GM21576 (cell line): ENCODE results near the gene TTYH2.
"Not testable (repeated sequence)": the region's sequence is repeated elsewhere in the genome, so short reads cannot be mapped to it uniquely, and the experiment has no call there.

Experiments used
- ATAC-seq: cut with Tn5 transposase; IDR thresholded peaks from one replicate; pipeline ENCODE4 v1.9.1; 2021; ENCODE audit warnings: mild to moderate bottlenecking, moderate library complexity; ENCODE audit not compliant: unreplicated experiment

The TTYH2 gene

DNA sequence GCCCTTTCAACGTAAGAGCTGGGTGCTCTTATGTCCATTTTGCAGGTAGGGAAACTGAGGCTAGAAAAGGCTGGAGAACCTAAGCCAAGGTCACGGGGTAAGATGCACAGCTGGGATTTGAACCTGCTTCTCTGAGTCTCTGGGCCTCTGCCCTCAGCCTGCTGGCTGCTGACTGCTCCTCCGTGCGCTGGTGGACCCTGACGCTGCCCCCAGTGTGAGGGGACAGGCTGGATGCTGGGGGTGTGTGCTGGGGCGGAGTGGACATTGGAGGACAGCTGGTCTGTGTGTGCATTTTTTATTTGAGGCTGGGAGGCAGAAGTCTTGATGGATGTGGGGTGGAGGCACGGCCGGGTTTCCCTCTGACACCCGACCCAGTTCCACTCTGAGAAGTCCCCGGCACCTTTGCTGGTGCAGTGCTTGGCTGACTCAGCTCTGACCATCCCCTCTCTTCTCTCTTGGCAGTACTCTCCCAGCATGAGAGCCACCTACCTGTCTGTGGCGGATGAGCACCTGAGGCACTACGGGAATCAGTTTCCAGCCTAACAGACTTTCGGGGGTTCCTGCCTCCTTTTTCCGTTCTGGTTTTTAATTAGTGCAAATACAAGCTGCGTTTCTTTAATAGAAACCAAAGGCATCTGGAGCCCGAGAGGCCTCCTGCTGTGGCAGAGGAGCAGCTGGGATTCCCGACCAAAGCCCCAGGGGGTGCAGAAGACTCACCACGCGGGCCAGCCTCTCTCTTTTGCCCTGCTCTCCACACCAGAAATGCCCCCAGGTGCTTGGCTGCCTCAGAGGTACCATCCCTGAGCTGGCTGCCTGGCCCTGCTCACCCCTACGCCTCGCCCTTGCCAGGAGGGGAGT lies 46.5 kb downstream of the TTYH2 start:
- ATAC-seq = no peak

GRCh38 chr17:74260525-74260850 lies 47.1 kb downstream of the TTYH2 start:
- ATAC-seq = no peak

DNA sequence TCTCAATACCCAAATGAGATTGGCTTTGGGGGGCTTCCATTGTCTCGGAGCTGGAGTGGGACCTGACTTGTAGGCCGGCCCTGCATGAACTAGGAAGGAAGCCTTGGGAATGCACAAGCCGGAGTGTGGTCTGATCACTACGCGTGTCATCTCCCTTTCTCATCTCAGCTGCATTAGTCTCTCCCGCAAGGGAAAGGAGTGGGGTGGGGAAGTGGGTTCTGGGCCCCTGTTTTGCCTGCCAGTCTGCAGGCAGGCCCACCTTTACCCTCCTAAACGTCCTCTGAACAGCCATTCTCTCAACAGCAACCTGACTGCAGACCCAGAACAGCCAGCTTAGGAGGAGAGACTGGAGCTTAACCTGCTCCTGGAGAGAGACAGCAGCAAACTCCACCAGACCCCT lies 49.2 kb downstream of the TTYH2 start:
- no peak for ATAC-seq

DNA sequence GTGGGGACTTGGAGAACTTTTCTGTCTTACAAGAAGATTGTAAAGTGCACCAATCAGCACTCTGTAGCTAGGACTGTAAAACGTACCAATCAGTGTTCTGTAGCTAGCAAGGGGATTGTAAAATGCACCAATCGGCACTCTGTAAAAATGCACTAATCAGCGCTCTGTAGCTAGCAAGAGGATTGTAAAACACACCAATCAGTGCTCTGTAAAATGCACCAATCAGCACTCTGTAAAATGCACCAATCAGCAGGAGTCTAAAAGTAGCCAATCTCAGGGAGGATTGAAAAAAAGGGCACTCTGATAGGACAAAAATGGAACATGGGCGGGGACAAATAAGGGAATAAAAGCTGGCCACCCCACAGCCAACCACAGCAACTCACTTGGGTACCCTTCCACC lies 53.7 kb downstream of the TTYH2 start:
- not testable (repeated sequence) for ATAC-seq

- ATAC-seq = no peak
These were observed 54.2 kb downstream of the TTYH2 start for GRCh38 chr17:74267579-74267978.

DNA sequence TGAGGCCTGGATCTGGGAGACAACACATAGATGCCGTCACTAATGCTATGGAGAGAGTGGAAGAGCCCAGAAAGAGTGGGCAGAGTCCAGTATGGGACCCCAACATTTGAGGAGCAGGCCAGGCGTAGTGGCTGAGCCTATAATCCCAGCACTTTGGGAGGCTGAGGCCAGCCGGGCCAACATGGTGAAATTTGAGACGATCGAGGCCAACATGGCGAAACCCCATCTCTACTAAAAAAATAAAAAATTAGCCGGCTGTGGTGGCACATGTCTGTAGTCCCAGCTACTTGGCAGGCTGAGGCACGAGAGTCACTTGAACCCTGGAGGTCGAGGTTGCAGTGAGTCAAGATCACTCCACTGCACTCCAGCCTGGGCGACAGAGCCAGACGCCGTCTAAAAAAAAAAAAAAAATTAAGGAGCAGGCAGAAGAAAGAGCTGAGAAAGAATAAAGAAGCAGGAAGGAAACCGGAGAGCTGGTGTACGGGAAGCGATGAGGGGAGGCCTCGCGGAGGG lies 54.7 kb downstream of the TTYH2 start:
- no peak for ATAC-seq

GRCh38 chr17:74268558-74268957 lies 55.2 kb downstream of the TTYH2 start:
- ATAC-seq = no peak

GRCh38 chr17:74270333-74270732 lies 57.0 kb downstream of the TTYH2 start:
- no peak for ATAC-seq

- ATAC-seq = no peak
These were observed 57.9 kb downstream of the TTYH2 start for GRCh38 chr17:74271281-74271680.

DNA sequence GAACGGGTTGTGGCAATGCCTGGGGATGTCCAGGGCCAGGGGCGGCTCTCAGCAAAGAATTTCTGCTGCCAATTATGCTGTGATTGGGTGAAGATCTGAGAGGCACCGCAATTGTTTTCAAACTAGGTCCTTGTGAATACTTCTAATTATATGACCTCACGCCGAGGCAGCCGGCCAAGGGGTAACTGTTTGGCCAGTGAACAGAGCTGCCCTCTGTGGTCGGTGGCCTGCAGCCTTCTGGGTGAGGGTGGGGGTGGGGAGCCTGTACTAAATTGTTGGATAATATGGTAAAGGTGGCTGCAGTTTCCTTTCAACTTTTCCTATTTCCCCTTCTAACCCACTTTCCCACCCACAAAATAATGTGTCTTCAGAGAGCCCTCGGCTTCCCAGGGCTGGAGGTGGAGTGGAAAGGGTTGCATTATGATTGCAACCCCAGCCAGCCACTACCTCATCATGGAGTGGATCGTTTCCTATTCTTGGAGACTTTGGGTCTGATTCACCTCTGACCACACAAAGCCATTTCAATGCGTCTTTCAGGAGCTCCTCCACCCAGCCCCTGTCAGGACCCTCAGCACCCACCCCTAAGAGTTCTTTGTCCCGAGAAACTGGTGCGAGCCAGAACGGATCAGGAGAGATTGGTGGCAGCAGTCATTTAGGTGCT lies 58.7 kb downstream of the TTYH2 start:
- ATAC-seq = no peak

- no peak for ATAC-seq
These were observed 59.4 kb downstream of the TTYH2 start for GRCh38 chr17:74272731-74273201.

GRCh38 chr17:74274060-74274708 lies 60.8 kb downstream of the TTYH2 start, which contains the start of gene DNAI2:
Gene DNAI2, plus strand, starts transcription at chr17:74274234. Its CDS starts 7,584 bp downstream, at chr17:74281818.
- no peak for ATAC-seq

DNA sequence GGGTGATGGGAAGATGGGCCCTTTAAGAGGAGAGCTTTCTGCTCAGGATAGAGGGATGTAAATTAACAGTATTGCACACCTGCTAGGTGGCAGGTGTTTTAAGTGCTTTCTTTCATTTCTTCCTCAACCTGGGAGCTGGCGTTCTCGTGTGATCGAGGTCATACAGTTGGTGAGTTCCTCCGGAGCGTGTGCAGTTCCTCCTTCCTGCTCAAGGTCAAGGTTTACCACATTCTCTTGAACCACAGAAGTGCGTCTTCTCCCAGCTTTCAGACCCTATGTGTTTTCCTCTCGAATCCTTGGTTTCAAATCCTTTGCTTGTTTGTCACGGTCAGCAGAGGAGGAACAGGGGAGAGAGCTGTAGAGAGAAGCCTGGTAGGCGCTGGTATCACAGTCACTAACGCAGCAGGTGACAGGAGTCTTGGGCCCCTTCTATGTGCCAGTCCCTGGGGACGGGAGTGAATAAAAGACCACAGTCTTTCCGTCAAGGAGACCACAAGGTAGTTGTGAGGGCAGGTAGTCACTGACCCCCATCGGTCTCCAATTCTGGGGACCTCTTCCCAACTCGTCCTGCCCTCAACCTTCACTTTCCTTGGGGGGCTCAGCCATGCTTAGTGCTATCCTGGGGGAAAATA lies 61.5 kb downstream of the TTYH2 start:
- ATAC-seq = no peak

GRCh38 chr17:74276051-74276476 lies 62.7 kb downstream of the TTYH2 start:
- no peak for ATAC-seq

- ATAC-seq = no peak
These were observed 63.2 kb downstream of the TTYH2 start for GRCh38 chr17:74276541-74277009.

DNA sequence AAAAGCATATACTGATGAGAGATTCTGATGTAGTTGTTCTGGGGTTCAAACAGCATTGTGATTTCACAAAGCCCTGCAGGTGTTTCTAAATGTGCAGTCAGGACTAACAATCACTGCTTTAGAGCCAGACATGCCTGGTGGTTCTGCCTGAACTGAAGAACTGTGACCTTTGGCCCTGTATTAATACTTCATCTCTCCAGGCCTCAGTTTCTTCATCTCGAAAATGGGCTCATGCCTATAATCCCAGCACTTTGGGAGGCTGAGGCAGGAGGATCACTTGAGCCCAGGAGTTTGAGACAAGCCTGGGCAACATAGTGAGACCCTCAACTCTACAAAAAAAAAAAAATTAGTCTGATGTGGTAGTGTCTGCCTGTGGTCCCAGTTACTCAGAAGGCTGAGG lies 64.6 kb downstream of the TTYH2 start:
- no peak for ATAC-seq

DNA sequence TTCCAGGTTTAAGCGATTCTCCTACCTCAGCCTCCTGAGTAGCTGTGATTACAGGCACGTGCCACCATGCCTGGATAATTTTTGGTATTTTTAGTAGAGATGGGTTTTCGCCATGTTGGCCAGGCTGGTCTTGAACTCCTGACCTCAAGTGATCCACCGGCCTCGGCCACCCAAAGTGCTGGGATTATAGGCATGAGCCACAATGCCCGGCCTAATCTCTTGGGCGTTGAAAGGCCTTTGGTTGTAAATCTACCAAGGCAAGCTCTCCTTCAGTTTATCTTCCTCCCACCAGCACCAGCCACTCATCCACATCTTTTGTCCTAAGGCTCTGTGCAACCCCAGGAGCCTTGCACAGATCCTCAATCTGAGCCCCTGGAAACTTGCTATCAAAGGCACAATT lies 66.2 kb downstream of the TTYH2 start:
- ATAC-seq = not testable (repeated sequence)

GRCh38 chr17:74280093-74280513 lies 66.7 kb downstream of the TTYH2 start:
- ATAC-seq = peak; percentile 68

GRCh38 chr17:74281799-74282198 lies 68.4 kb downstream of the TTYH2 start:
- ATAC-seq = no peak

GRCh38 chr17:74282274-74282586 lies 68.9 kb downstream of the TTYH2 start:
- not testable (repeated sequence) for ATAC-seq
